ENCODE measurements around the gene TGFBR3. TPM values are rescaled to one million over a fixed set of nuclear protein-coding genes. Genes with fewer than 3 reads are reported as not detected.

Gene TGFBR3
- total and polyA plus RNA-seq, 2 of the 8 experiments (the other 6 are each of a cell fraction or from before 2014, with no cell fraction given): 2.0 to 6.1 TPM

- CTCF ChIA-PET (ENCODE audit: partially characterized antibody): interaction anchor here (0.6 to 1.0 kb wide), 2 partner anchors 68 to 266 kb away, joined by 3 read pairs; no protein-coding TSS in a partner anchor
- no peak for TF ChIP-seq POU5F1 (IDR thresholded peaks at IDR 0.05; ENCODE audit: low read depth, low read length)
- TF ChIP-seq ZNF274 (IDR thresholded peaks at IDR 0.05; ENCODE audit: borderline replicate concordance, extremely low read depth, low read length): no peak
- TF ChIP-seq RNF2 (IDR thresholded peaks at IDR 0.05; ENCODE audit: borderline replicate concordance, low read depth, low read length, missing control alignments, poor library complexity, severe bottlenecking): no peak
- no peak for TF ChIP-seq SAP30 (IDR thresholded peaks at IDR 0.05; ENCODE audit: insufficient read depth, insufficient replicate concordance, low read length)
- no peak for TF ChIP-seq CEBPB (IDR thresholded peaks at IDR 0.05; ENCODE audit: low read depth, low read length)
- no peak for TF ChIP-seq POLR2AphosphoS5 (IDR thresholded peaks at IDR 0.05; ENCODE audit: low read depth, low read length)
- no peak for TF ChIP-seq TAF7 (optimal IDR thresholded peaks at IDR 0.05; ENCODE audit: borderline replicate concordance, low read depth, low read length)
- no peak for TF ChIP-seq NRF1 (IDR thresholded peaks at IDR 0.05; ENCODE audit: low read depth, low read length)
- no peak for TF ChIP-seq RFX5 (IDR thresholded peaks at IDR 0.05; ENCODE audit: borderline replicate concordance, low read depth, low read length)
- TF ChIP-seq TCF12 (IDR thresholded peaks at IDR 0.05; ENCODE audit: low read depth, low read length): no peak
- TF ChIP-seq, protein P1, sequence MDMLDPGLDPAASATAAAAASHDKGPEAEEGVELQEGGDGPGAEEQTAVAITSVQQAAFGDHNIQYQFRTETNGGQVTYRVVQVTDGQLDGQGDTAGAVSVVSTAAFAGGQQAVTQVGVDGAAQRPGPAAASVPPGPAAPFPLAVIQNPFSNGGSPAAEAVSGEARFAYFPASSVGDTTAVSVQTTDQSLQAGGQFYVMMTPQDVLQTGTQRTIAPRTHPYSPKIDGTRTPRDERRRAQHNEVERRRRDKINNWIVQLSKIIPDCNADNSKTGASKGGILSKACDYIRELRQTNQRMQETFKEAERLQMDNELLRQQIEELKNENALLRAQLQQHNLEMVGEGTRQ (IDR thresholded peaks at IDR 0.05; ENCODE audit: low read length): no peak
- no peak for TF ChIP-seq CBX5 (IDR thresholded peaks at IDR 0.05; ENCODE audit: low read depth, low read length)
- no peak for TF ChIP-seq HDAC6 (IDR thresholded peaks at IDR 0.05; ENCODE audit: low read depth, low read length)
These were observed 189.6 kb downstream of the TGFBR3 start for GRCh38 chr1:91696321-91696720.

More at GRCh38 chr1:91696321-91696720, 189.6 kb downstream of the TGFBR3 start:
- no peak overlapping the region for H3K9ac ChIP-seq (replicated peaks in 1 of 4; ENCODE audit: extremely low read depth in 1 of 4, low read depth in 3 of 4, low read length in 3 of 4)
- FAIRE-seq (no peak), DNase-seq (ENCODE audit: low read depth in 1 of 2, low spot score in 2 of 2) (no peak)
- no peak overlapping the region for H3K23ac ChIP-seq (ENCODE audit: insufficient read length)
- H3K56ac ChIP-seq (replicated peaks; ENCODE audit: insufficient read length, low read depth, low read length): no peak overlapping the region
- H2AK5ac ChIP-seq (ENCODE audit: low read depth, low read length): no peak overlapping the region
- no peak overlapping the region for H4K8ac ChIP-seq (ENCODE audit: extremely low read depth, insufficient read depth, low read length)
- no peaks in the 10 kb centered on the region for H3K79me1 ChIP-seq (ENCODE audit: low read depth, low read length)
- no peaks in the 10 kb centered on the region; a peak in 1 of 4 replicates for H3K9me3 ChIP-seq (ENCODE audit: insufficient read depth in 2 of 2, low read depth in 1 of 2, low read length in 1 of 2)
- no peak overlapping the region for H3K18ac ChIP-seq (ENCODE audit: extremely low read depth, low read length)
- H4K20me1 ChIP-seq (replicated peaks in 1 of 2; ENCODE audit: control insufficient read depth in 1 of 2, insufficient read depth in 2 of 2, low read length in 2 of 2): no peaks in the 10 kb centered on the region
- H3K4me1 ChIP-seq (replicated peaks in 1 of 4; ENCODE audit: control insufficient read depth in 3 of 4, insufficient read depth in 4 of 4, low read length in 3 of 4): peaks cover 0 to 3% (median 0%) of the 10 kb centered on the region in 4 experiments; a peak in 1 of 7 replicates
- no peak overlapping the region for H2BK5ac ChIP-seq (ENCODE audit: low read depth, low read length)
- H3K4me3 ChIP-seq (ENCODE audit: extremely low read depth in 1 of 4, insufficient read depth in 2 of 4, low read depth in 3 of 4, low read length in 4 of 4): no peak overlapping the region
- H3K4me2 ChIP-seq (ENCODE audit: insufficient read depth in 1 of 2, low read depth in 2 of 2, low read length in 2 of 2): no peak overlapping the region
- no peak overlapping the region for H3K4ac ChIP-seq (replicated peaks; ENCODE audit: insufficient read length, low read depth, low read length)
- no peaks in the 10 kb centered on the region for H3K27me3 ChIP-seq (replicated peaks in 1 of 4; ENCODE audit: control insufficient read depth in 3 of 4, extremely low read depth in 1 of 4, insufficient read depth in 3 of 4, low read length in 3 of 4)
- WGBS, 2 experiments (ENCODE audit: extremely low coverage in 1 of 2, insufficient coverage in 1 of 2, insufficient read length in 1 of 2, insufficient replicate concordance in 2 of 2, low coverage in 1 of 2, low lambda C conversion rate in 2 of 2, missing lambda C conversion rate in 1 of 2): 100% methylated on average over 1 to 2 of the region's 2 CpGs
- H3K23me2 ChIP-seq (ENCODE audit: low read depth, low read length): no peaks in the 10 kb centered on the region
- H3K14ac ChIP-seq (ENCODE audit: insufficient read length): no peak overlapping the region
- no peaks in the 10 kb centered on the region for H3K36me3 ChIP-seq (ENCODE audit: control insufficient read depth in 2 of 4, insufficient read depth in 4 of 4, low read length in 3 of 4)
- no peak overlapping the region for H2BK12ac ChIP-seq (ENCODE audit: low read depth, low read length)
- no peak overlapping the region for H4K5ac ChIP-seq (ENCODE audit: insufficient read length, low read depth, low read length)
- H3K79me2 ChIP-seq (ENCODE audit: control insufficient read depth in 1 of 2, insufficient read depth in 2 of 2, low read length in 2 of 2): no peaks in the 10 kb centered on the region
- H3K27ac ChIP-seq (ENCODE audit: low read depth, low read length): no peak overlapping the region
- H2BK20ac ChIP-seq (ENCODE audit: low read length): no peak overlapping the region
- no peak overlapping the region for H2BK120ac ChIP-seq (replicated peaks; ENCODE audit: low read depth, low read length)
- no peak overlapping the region for H4K91ac ChIP-seq (replicated peaks; ENCODE audit: insufficient read length, low read length)
- no peak overlapping the region for H2BK15ac ChIP-seq (ENCODE audit: low read length)
- POLR2A ChIA-PET (ENCODE audit: partially characterized antibody): interaction anchor here (1.1 kb wide), 1 partner anchor 12 kb away, joined by 4 read pairs; no protein-coding TSS in a partner anchor
- H2AFZ ChIP-seq (ENCODE audit: low read length): no peak overlapping the region

Measured in H1 (cell line).